Ovary (tissue), 9 donors: Measurements from ENCODE around the gene MESD. TPM values are rescaled to one million over a fixed set of nuclear protein-coding genes. Genes with fewer than 3 reads are reported as not detected.
A peak's percentile ranks its signal among the peaks of the same experiment; 100 is the strongest.

ENCODE experiments used
- DNase-seq, 5 donors: peaks; one replicate each; pipeline ENCODE4 v3.0.0-alpha.2; 2019 to 2020
- H3K27ac ChIP-seq, 2 donors: fragments of 200-600 bp; one replicate each; pipeline versions ENCODE4 v1.5.1 to v1.8.0; 2019 to 2022
- H3K27me3 ChIP-seq: fragments of 200-600 bp; one replicate; pipeline ENCODE4 v1.8.0; 2022
- H3K36me3 ChIP-seq: fragments of 200-600 bp; sonication (generic); one replicate; pipeline ENCODE4 v1.5.1; 2019
- H3K4me1 ChIP-seq: one replicate; pipeline ENCODE4 v1.8.1; 2013; ENCODE audit warnings: mild to moderate bottlenecking, moderate library complexity; ENCODE audit not compliant: insufficient read depth
- H3K4me3 ChIP-seq: fragments of 200-600 bp; sonication (generic); one replicate; pipeline ENCODE4 v1.5.1; 2017
- H3K9me3 ChIP-seq, 2 donors: fragments of 200-600 bp in 1 of 2; sonication (generic) in 1 of 2; one replicate each; pipeline versions ENCODE4 v1.5.1 to v1.8.1; 2013 to 2019; ENCODE audit warnings: mild to moderate bottlenecking in 1 of 2, moderate library complexity in 1 of 2
- CTCF ChIP-seq, 3 donors: fragments of 450-650 bp in 2 of 3; fragments of 200-600 bp in 1 of 3; IDR thresholded peaks; one replicate each; pipeline versions ENCODE4 v1.5.1 to v1.8.0; 2016 to 2022; ENCODE audit warnings: antibody characterized with exemption in 3 of 3, mild to moderate bottlenecking in 1 of 3
- EP300 ChIP-seq: sonication (generic); formaldehyde crosslinking; IDR thresholded peaks from one replicate; pipeline ENCODE4 v1.6.1; 2017; ENCODE audit warnings: antibody characterized with exemption
- POLR2A ChIP-seq: fragments of 450-650 bp; IDR thresholded peaks from one replicate; pipeline ENCODE4 v1.6.1; 2017; ENCODE audit warnings: antibody characterized with exemption, mild to moderate bottlenecking, moderate library complexity
- WGBS, 3 donors: extraction: QIAGEN DNeasy Blood & Tissue Kit in 1 of 3; methylation state at CpG; one replicate each; pipeline versions ENCODE4 v1.1.5 to v1.1.7; 2013 to 2017; 5-methylcytosine and 5-hydroxymethylcytosine counted together
- intact Hi-C, 4 donors: fragments of 100-400 bp; cut with DNase I; formaldehyde crosslinking; loops; one replicate each; pipeline versions ENCODE4 v1.11.0 to v1.15.1; 2022 to 2023
- microRNA-seq, 3 donors: library from miRNA; unstranded; fragments of <30 nt; microRNA quantifications; one replicate each; pipeline versions ENCODE4 to v1.2.0, GENCODE V29; 2019 to 2020
- polyA plus RNA-seq, 2 donors: library from polyadenylated mRNA; stranded (reverse); fragments of 200-250 nt in 1 of 2; fragments of 350-450 nt in 1 of 2; fragmentation: Illumina TruSeq in 1 of 2; extraction: RNeasy Lipid Tissue Mini Kit (QIAGEN cat#74804) in 1 of 2; gene quantifications; one replicate each; pipeline ENCODE4 v1.2.3, GENCODE V29; 2013 to 2014
- small RNA-seq: library from RNA; depleted of rRNA; stranded (forward); fragments of <200 nt; gene quantifications from one replicate; pipeline ENCODE3, GENCODE V24; 2016
- total RNA-seq, 7 donors: library from RNA; depleted of rRNA in 2 of 7; stranded (reverse); fragments of >200 nt in 2 of 7; fragmentation: NEBNext Ultra II Directional in 3 of 7; extraction: Animal tissue kit (Norgen Biotek cat#: 25700) in 3 of 7; gene quantifications; one replicate each; pipeline versions ENCODE4 v1.1.0 to v1.2.4, GENCODE V29; 2016 to 2023
- donor health status: DM: no; HTN: no; CAD: no; lungs with moderate emphysema.
- donor health status: DM: no; HTN: no; CAD: no.
- donor health status: Bipolar disorder and iron deficiency.
- donor health status: DM: yes; HTN: yes; CAD: no.
- donor health status: DM: no; HTN: no; CAD: no.
- donor health status: DM: yes; HTN: yes; CAD: no.

Gene MESD
- total and polyA plus RNA-seq, 9 donors = 18.0 to 34.8 (median 29.3) TPM

GRCh38 chr15:80904998-80905397 is 84.6 kb downstream of the MESD start:
- Histone ChIP-seq H3K4me3 (no peak overlapping the region), H3K27me3 (no peaks in the 10 kb centered on the region), H3K9me3 (no peaks in the 10 kb centered on the region), H3K4me1 (peaks cover 1% of the 10 kb centered on the region), H3K36me3 (no peaks in the 10 kb centered on the region), H3K27ac (no peak overlapping the region)
- TF ChIP-seq EP300 (no peak), CTCF (IDR thresholded peaks at IDR 0.05) (no peak), POLR2A (no peak)
- WGBS, 3 donors = 67 to 82% (median 71%) methylated on average over 5 of the region's 5 CpGs
- no peak for DNase-seq
- intact Hi-C loops = no loop called here

GRCh38 chr15:80902298-80902801 is 87.3 kb downstream of the MESD start:
- intact Hi-C loops = no loop called here
- H3K27me3 ChIP-seq = no peaks in the 10 kb centered on the region
- 18 to 22% (median 20%) methylated on average over 10 of the region's 10 CpGs for WGBS, 3 donors

GRCh38 chr15:80898040-80898439 is 91.6 kb downstream of the MESD start:
- TF ChIP-seq POLR2A (no peak), CTCF (IDR thresholded peaks at IDR 0.05) (no peak), EP300 (no peak)
- no peak for DNase-seq
- Histone ChIP-seq H3K4me1 (peaks cover 3% of the 10 kb centered on the region), H3K27me3 (no peaks in the 10 kb centered on the region), H3K27ac (no peak overlapping the region), H3K36me3 (no peaks in the 10 kb centered on the region), H3K9me3 (no peaks in the 10 kb centered on the region), H3K4me3 (no peak overlapping the region)
- 85 to 96% (median 87%) methylated on average over 2 of the region's 2 CpGs for WGBS, 3 donors
- intact Hi-C loops = no loop called here

More at GRCh38 chr15:80902298-80902801, 87.3 kb downstream of the MESD start:
- DNase-seq = peak in 4 of 5 donors; percentile 31 to 88 (median 74)
- Histone ChIP-seq H3K4me3 (no peak overlapping the region), H3K4me1 (peaks cover 1% of the 10 kb centered on the region), H3K36me3 (no peaks in the 10 kb centered on the region), H3K27ac (no peak overlapping the region), H3K9me3 (no peaks in the 10 kb centered on the region)
- TF ChIP-seq POLR2A (no peak), CTCF (IDR thresholded peaks at IDR 0.05) (no peak), EP300 (no peak)

Small RNAs within 50 kb of the gene (microRNA-seq; reads per million reads assigned to microRNA genes)
- 0 reads per million in 3 donors for gene MIR4514

Small RNAs within 50 kb of the gene (small RNA-seq; reads per million reads assigned to genes)
- gene MIR4514 = not detected

Other genes with a start within 250 kb of the MESD start
- 10 to 100 TPM in 2 of 7 donors, 1 to 10 TPM in 5; 2.3 to 12.3 (median 5.4) TPM for gene CEMIP, start 210.4 kb downstream of the MESD start, total RNA-seq
- gene CEMIP, start 210.4 kb downstream of the MESD start, polyA plus RNA-seq = 1 to 10 TPM; 2.2 to 4.1 TPM
- 10 to 100 TPM in 5 of 7 donors, 1 to 10 TPM in 2; 8.6 to 15.2 (median 10.4) TPM for gene TLNRD1, start 11.1 kb upstream of the MESD start, total RNA-seq
- 1 to 10 TPM; 4.2 to 4.8 TPM for gene TLNRD1, start 11.1 kb upstream of the MESD start, polyA plus RNA-seq
- gene CFAP161, start 144.5 kb upstream of the MESD start, total RNA-seq = 1 to 10 TPM in 2 of 7 donors, under 1 TPM in 4, not detected in 1; 0.23 to 6.0 (median 0.58) TPM
- under 1 TPM; 0.15 to 0.97 TPM for gene CFAP161, start 144.5 kb upstream of the MESD start, polyA plus RNA-seq
- gene IL16, start 207.1 kb upstream of the MESD start, total RNA-seq = 10 to 100 TPM in 1 of 7 donors, 1 to 10 TPM in 6; 1.8 to 11.6 (median 9.0) TPM
- 10 to 100 TPM in 1 of 2 donors, 1 to 10 TPM in 1; 3.3 to 16.5 TPM for gene IL16, start 207.1 kb upstream of the MESD start, polyA plus RNA-seq